GM13976 (cell line): ENCODE data around the gene VAX1.
"Not testable (repeated sequence)": the region's sequence is repeated elsewhere in the genome, so short reads cannot be mapped to it uniquely, and the experiment has no call there.

Experiments used
- DNase-seq: peaks from one replicate; pipeline ENCODE4 v3.0.0; 2012; ENCODE audit warnings: low spot score
- CTCF ChIP-seq: IDR thresholded peaks from 2 replicates; pipeline ENCODE4 v1.5.1; 2012; ENCODE audit warnings: borderline replicate concordance, mild to moderate bottlenecking; ENCODE audit not compliant: insufficient read depth; ENCODE audit errors: extremely low read depth, missing control alignments, control extremely low read depth
- in situ Hi-C: fragments of 300-500 bp; cut with MboI; formaldehyde crosslinking; loops from one replicate; pipeline ENCODE4 v1.12.0; 2022; ENCODE audit warnings: low sequenced_read_pairs, mixed read lengths, inconsistent platforms; ENCODE audit not compliant: unreplicated experiment

The VAX1 gene

DNA sequence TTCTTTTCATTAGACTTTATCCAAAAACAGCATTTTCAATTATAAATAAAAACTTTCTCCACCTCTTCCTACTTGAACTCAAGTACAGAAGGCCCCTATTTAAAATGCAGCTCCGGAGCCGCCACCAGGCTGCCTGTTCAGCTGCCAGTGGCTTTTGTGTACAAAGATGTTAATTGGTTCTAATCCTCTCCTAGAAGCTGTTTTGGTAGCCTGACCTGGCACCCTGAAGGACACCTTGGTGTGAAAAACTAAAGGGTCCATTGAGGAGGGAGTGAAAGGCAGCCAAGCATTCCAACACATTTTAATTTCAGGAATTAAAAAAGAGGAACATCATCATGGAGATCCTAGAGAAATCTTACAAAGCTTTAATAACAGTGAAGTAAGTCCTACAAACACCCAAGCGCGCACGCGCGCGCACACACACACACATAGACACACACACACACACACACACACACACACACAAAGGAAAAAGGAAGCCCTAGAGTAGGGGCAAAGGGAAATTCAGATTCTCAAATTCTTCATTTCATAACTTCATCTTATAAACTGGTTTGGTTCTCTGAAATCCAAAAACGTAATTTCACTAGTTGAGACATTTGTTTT lies 41.4 kb downstream of the VAX1 start:
- TF ChIP-seq CTCF, result no peak
- in situ Hi-C loops, result no loop called here
- DNase-seq, result no peak

DNA sequence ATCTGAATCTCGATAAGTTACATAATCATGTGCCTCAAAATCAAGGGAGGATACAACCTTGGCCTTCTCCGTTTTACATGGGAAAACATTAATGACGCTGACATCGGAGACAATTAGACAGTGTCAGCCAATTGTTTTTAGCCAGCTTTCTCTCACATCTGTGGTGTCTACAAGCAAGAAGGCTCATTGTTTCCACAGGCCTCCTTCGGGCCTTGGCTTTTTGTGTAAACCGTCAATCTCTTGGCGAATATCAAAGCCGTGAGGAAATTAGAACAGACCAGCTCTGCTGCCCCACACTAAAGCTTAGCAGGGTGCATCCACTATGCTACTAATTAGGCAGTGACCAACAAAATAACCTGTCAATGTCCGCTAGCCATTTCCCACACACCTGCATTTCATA lies 43.2 kb downstream of the VAX1 start:
- DNase-seq, result no peak
- in situ Hi-C loops, result no loop called here
- TF ChIP-seq CTCF, result no peak

- TF ChIP-seq CTCF, result no peak
- in situ Hi-C loops, result no loop called here
- no peak for DNase-seq
These were observed 45.7 kb downstream of the VAX1 start for GRCh38 chr10:117092386-117092785.

DNA sequence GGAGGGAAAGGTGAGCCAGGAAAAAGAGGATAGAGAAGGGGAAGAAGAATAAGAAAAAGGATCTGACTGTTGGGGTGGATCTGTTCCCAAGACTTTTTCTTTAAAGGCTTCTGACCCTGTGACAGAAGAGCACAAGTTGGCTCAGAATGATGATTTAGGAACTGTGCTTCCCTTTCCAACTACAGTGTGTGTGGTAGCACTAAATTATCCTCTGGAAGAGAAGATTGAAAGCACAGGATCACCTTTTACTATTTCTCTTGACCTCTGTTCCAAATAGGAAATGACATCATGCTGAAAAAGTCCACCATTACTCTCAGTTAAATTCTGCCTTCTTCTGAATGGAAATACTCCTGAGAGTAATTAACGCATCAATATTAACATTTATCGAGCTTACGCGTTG lies 47.2 kb downstream of the VAX1 start:
- in situ Hi-C loops, result no loop called here
- no peak for TF ChIP-seq CTCF
- no peak for DNase-seq

GRCh38 chr10:117087521-117087920 lies 50.5 kb downstream of the VAX1 start:
- in situ Hi-C loops, result no loop called here
- TF ChIP-seq CTCF, result no peak
- DNase-seq, result no peak

DNA sequence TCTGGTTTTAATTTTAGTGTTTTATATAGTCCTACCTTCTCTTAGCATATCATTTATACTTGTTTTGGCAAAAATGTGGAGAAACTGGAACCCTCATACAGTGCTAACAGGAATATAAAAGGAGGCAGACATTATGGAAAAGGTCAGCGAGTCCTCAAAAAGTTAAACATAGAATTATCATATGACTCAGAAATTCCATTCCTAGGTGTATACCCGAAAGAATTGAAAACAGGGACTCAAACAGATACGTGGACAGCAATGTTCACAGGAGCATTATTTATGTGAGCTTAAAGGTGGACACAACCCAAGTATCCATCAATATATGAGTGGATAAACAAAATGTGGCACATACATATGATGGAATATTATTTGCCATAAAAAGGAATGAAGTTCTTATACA lies 51.5 kb downstream of the VAX1 start:
- in situ Hi-C loops, result no loop called here
- TF ChIP-seq CTCF, result no peak

GRCh38 chr10:117084421-117085246 lies 53.4 kb downstream of the VAX1 start:
- in situ Hi-C loops, DNase-seq: not testable (repeated sequence)

More for the DNA sequence above, 51.5 kb downstream of the VAX1 start:
- DNase-seq, result no peak
